ENCODE measurements around the gene PTPRK.

The PTPRK gene

DNA sequence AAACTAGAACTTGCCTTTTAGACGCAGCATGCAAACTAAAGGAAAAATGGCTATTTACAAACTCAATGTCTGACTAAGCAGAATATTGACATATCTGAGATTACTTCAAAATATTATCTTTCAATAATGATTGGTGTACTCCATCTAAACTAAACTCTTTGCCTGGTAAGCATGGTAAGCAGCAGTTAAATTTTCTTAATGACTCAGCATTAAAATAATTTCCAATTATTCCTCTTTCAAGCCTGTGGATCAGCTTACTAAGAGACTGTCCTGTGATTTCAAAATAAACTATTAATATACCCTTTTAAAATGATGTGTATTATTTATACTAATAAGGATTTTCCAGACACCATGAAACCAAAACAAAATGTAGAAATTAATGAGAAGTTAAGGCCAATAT lies 392.7 kb downstream of the PTPRK start:
- DNase-seq: no peak

DNA sequence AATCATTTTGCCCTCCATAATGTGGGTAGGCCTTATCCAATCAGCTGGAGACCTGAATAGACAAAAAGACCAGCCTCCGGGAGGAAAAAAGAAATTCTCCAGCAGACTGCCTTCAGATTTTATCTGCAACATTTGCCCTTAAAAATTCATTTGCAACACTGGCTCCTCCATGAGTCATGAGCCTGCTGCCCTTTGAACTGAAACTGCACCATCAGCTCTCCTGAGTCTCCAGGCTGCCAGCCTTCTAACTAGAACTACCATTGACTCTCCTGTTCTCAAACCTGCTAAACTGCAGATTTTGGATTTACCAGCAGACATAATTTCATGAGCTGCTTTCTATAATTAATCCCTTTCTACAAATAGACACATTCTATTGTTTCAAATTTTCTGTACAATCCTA lies 395.7 kb downstream of the PTPRK start:
- DNase-seq: no peak

DNA sequence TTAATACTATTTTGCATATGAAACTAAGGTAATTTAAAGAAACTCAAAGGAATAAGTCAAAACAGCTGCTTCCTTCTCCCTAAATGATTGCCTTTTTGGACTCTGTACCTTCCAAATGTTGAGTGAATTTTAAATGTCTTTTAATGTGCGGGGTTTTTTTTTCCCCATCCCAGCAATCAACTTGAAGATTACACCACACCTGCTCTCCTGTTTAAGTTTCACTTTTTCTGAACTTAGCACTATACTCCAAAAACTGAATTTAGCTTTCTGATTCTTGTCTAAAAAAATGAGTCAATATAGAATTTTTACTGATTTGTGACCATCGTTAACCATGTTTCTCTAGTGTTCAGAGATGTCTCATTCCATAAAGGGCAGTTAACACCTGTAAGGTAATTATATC lies 398.8 kb downstream of the PTPRK start:
- DNase-seq: no peak

DNA sequence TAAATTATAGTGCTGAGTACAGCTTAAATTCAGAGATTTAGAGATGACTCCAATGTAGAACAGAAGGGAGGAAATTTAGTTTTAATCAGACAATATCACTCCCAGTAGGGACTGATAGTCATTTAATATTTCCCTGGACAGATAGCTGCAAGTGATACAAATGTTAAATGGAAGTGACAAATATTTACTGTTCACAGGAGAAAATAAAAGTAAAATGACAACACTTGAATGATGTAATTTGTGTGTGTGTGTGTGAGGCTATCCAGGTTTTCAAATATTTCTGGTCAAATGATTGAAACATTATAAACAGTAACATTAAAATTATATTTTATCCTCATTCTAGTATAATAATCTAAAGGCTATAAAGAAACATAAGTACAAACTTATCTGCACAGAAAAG lies 399.2 kb downstream of the PTPRK start:
- no peak for DNase-seq

DNA sequence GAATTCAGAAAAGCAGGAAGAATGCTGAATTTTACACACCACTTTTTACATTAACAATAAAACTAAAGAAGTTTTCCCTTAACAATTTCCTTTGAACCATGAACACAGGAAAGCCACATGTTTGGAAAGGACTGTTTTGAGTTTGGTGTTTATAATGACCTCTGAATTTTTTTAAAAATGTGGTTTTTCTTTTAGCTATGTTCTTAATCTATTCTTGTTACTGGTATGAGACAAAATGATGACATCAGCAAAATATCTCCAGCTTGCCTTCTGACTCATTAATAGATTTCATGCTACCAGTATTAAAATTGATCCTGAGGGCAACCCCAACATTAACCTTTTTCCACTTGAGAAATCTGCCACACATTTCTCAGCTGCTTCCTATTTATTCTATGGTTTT lies 402.0 kb downstream of the PTPRK start:
- DNase-seq: no peak

DNA sequence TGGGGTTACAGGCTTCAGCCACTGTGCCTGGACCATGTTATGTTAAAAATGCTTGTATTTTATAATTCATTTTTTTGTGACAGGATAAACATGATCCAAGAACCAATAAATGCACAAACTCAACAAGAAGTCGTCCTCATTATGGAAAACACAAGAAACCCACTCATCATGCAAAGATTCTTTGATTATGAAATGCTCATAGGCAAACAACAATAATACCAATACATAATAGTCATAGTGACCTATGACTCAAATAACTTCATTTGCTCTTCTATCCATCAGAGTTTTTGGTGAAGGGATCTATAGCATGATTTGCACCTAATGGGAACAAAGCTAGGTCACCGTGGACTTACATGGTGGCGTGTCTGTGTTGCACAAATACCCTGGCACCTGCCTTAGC lies 402.5 kb downstream of the PTPRK start:
- DNase-seq: no peak

DNA sequence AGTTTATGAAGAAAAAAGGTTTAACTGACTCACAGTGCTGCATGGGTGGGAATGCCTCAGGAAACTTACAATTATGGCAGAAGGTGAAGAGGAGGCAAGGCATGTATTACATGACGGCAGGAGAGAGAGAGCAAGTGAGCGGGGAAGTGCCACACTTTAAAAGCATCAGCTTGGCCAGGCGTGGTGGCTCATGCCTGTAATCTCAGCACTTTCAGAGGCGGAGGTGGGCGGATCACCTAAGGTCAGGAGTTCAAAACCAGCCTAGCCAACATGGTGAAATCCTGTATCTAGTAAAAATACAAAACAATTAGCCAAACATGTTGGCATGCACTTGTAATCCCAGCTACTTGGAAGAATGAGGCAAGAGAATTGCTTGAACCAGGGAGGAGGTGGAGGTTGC lies 406.2 kb downstream of the PTPRK start:
- DNase-seq: no peak

DNA sequence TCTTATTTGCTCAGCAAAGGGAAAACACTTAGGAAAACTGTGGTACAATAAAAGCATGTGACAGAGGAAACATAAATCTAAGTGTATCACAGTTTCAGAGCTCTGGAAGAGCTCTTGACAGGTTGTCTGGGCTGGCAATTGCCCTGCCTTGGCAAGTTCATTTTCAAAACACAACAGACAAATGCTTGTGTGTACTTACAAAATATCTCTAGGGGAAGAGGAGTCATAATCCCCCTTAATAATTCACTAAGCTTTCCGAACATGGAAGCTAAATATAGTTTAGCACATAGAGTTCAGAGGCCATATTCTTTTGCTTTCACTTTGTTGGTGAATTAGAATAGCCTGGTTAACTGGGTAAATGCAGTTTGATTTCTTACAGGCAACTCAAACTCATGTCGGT lies 407.9 kb downstream of the PTPRK start:
- DNase-seq: no peak

DNA sequence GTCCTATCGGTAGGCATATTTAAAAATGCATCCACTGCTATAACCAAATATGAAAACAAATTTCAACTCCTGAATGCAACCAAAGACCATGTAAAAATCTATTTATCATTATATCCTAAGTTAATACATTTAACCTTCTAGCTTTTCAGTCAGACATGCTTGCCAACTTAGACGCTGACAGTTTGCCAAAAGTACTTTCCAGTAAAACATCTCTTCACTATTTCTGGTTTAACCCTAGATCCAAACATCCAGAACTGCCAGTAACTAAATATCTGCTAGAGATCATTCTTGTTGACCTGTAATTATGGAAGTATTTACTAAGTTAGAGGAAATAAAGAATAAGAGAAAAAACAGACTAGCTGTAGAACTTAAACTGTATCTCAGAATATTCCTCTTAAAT lies 409.3 kb downstream of the PTPRK start:
- DNase-seq: no peak

DNA sequence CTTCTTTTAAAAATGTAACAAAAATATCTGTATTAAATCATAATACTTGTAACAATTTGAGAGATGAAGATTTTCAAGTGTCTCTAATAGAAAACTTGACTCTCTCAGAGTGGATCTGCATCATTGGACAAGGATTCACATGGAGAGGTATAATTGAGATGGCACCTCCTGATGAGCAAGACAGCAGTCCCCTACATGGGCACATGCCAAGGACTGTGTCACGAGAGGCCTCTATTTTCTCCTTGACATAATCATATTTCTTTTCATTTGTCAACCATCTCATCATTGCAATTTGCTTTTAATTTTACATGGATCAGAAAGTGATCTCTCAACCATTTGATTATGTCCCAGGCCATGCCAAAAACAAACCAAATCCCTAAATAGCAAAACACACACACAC lies 412.7 kb downstream of the PTPRK start:
- no peak for DNase-seq

DNA sequence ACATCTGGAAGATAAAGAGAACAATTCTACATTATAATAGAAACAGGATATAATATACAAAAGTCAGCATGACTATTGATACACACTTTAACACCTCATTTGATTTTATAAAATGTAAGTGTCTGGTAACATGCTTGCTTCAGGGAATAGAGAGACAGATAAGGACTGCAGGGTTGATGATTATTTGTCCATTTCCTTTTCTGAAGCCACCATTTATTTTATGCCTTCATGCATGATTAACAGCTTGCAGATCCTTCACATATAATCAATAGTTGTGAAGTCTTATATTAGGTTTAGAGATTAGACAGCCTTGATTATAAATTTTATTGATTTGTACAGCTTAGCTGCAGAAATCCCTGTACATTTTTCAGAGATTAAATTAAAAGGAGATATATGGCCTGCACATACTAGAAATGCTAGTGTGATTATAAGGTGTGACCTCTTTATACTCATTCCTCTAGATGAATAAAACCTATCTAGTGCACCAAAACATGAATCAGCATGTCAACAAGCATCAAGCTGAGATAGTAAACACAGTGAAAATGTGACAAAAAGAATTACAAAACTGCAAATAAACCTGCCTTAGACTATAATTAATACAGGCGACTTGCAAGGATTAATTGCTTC lies 420.7 kb downstream of the PTPRK start:
- DNase-seq: no peak

DNA sequence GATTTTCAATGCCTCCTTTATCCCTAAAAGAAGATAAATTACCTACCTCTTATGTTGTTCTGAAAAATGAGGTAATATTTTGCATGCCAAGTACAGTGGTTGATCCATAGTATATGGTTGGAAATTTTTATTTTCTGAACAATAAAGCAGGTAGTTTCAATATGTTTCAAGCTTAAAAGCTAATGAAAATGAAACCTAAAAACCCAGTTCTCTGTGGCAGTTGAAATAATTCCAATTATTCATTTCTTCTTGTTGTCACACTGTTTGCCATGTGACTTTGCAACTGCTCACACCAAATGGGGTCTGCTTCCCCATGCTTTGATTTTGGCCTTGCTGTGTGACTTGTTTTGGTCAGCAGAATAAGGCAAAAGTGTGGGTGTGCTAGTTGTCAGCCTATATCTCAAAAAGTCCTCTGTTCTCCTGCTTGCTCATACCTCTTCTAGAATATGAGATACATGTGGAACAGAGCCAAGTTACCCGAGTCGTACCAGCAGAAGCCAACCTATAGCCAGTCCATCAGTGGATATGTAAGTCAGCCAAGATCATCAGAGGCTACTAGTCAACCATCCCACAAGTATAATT lies 422.3 kb downstream of the PTPRK start:
- DNase-seq: no peak

DNA sequence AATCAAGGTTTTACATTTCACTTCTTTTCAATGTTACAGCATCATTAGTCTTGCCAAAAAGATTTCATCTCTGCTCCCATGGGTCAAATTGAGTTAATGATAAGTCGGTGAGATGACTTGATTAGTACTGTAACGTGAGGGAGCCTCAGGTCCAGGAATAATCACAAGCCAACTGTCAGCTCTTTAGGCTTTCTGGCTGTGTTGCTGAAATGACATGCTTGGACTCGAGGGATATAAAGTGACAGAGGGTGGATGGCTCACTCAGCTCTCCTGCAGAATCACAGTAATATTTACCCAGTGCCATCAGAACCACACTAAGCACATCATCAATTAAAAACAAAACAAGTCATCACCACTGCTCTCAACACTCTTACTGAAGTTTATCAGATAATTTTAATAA lies 423.4 kb downstream of the PTPRK start:
- no peak for DNase-seq

DNA sequence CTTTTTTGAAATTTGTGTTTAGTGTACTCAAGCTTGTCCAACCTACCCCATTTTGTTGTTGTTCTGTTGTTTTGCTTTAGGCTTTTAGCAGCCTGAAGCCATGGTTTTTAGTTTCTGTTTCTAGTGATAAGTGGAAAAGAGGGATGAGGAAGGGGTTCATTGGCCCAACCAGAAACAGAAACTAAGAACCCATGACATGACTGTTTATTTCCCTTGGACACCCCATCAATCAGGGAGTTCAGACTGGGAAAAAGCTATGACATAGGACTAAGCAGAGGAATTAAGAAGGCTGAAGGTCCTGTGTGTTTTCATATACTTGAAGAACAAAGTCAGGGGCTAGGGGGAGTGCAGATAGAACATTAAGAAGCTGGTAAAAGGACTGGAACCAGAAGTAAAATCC lies 425.0 kb downstream of the PTPRK start:
- DNase-seq: no peak

DNA sequence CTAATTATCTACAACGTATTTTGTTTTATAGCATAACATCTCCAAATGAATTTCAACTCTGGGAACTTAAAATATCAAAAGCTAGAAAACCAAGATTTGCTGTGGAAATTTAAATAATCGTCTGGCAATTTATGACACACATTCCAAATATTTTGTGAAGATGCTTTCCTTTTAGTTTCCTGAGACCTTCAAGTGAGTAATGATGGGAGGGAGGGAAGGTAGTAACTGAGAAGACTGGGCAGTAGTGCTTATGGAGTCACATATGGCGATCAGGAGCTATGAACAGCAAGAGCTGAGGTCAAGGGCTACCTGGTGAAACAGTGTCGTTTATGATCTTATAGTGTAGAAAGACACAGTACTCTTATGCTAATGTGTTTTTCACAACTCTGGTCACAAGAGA lies 441.4 kb downstream of the PTPRK start:
- no peak for DNase-seq

DNA sequence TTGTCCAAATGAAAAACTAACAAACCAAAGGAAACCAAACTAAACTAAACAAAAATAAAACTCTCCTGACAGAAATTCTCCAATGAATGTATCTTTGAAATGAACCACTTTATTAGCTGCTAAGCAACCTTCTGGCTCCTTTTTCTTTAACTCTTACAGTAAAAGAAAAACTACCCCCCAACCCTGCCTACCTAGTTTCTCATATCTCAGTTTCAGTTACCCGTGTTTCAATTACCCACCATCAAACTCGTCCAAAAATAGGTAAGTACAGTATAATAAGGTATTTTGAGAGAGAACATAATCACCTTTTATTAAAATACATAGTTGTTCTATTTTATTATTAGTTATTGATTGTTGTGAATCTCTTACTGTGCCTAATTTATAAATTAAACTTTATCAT lies 442.1 kb downstream of the PTPRK start:
- no peak for DNase-seq

DNA sequence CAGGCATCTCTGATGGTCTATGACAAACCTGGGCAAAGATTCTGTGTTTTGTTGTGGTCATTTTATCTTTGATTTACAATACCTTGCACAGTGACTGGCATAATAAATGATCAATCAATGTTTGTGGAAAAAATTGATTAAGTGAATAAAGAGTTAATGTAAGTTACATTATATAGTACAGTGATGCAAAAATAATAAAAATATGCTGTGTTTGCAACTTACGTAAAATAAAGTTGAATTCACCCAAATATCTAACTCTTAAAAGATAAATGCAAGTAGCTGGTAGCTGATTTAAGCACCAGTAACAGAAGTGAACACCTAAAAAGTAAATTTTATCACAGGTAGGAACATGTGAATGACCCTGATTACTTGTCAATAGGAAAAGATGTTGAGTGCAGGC lies 443.6 kb downstream of the PTPRK start:
- no peak for DNase-seq

DNA sequence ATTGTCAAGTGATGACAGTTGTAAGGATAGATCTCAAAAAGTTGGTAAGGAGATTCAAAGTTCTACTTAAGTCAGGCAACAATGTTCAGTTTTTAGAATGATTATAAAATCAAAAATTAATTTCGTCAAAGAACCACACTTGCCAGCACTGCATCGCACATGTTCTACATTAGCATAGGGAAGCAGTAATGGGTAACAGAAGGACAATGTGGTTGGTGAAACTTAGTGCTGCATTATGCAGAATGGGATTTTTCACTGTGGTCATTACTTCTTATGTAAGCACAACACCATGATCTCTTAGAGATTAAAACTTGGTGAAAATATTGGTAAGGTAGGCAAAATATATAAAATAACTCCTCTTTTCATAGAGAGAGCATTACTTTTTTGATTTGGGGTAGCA lies 445.8 kb downstream of the PTPRK start:
- no peak for DNase-seq

DNA sequence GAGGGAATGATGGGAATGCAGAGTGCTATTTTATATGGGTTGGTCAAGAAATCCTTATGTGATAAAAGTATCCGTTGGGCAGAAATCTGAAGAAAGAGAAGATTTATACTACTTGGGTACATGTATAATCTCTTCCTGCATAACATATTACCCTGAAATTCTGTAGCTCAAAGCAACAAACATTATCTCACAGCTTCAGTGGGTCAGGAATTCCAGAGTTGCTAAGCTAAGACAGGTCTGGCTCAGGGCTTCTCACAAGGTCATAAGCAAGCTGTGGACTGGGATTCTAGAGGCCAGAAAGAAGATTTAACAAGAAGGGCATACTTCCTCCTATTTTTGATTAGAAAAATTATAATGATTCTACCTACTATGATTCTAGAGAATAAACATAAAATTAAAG lies 447.0 kb downstream of the PTPRK start:
- DNase-seq: no peak

DNA sequence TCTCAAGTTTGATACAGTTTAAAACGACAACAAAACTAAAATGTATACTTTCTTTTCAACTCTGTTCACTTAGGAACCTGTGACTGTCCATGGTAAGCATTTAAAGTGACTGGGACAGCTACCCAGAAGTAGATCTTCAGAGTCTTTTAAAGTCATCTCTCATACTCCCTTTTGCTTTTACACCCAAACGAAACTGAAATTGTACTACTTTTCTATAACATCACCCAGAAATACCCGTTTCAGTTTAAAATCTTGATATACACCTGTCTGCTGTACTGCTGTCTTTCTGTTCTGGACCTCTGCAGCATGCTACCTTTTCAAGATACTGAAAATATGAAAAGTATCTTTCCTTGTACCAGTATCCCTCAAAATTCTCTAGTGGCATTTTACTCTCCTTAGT lies 449.2 kb downstream of the PTPRK start:
- DNase-seq: no peak

DNA sequence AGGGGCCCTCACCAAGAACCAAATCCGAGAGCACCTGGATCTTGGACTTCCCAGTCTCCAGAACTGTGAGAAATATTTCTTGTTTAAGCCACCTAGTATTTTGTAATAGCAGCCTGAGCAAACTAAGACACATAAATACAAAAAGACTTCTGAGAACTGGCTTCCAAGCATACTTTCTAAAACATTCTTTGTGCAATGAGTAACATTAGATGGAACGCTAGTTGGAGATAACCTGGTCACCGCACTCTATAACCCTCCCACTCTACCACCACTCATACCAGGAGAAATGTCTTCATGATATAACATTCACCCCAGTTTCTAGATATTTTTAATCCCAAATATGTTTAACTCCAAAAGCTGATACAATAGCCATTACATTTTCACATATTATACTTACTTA lies 450.0 kb downstream of the PTPRK start:
- DNase-seq: no peak

DNA sequence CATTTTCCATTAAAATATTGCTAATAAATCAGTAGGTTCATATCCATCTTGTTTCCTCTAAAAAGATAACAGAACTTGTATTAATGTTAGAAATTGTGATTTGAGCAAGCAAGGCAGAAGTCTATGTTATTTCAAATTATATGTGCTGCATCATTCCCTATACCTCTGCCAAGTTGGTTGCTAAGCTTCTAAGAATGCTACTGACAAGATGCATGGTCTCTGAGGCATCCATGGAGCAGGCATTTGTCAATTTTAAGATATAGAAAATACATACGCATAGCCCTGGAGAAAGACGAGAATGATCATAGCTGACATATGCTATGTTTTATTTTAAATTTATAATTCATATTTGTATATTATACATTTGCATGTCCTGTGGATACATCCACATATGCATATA lies 451.2 kb downstream of the PTPRK start:
- DNase-seq: no peak

DNA sequence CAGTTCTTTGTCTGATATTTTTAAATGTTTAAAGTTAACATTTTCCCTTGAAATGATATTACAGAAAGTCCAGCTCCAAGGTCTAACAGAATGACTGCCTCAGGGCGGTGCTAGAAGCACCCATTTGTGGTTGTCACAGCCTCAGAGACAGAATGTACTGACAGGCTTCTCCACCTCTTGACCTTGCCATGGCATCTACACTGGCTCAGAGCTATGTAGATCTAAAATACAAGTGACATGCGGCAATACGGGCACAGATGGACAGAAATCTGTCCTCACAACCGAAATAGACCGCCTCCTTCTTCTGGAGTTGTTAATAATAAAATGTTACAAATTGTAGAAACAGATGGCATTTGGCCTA lies 452.3 kb downstream of the PTPRK start:
- DNase-seq: peak in 1 of 14 donors; percentile 3

DNA sequence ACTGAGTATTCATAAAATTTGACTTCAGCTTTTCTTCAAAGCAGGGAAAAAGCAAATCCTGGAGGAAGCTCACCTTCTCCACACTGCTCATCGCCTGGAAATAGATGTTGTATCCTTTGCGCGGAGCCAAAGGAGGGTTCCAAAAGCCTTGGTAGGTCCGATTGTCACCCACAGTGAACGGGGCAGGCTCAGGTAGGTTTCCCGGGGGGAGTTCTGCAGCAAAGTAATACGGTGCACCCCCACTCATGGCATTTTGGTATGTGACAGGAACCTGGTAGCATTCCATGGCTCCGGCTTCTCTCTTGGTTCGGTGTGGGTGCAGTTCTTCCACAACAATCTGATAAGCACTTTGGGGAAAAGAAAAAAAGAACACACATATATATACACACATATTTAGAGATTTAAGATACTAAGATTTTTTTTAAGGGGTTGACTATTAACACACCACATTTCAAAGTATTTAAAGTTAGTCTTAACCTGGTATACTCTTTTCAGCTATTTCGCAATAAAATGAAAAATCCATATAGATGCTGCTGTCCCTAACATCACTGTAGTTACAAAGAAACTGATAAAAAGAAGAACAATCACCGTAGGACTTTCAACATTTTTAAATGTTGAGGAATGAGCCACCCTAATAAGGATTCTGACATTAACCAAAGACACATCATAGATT lies 452.8 kb downstream of the PTPRK start:
- no peak for DNase-seq

DNA sequence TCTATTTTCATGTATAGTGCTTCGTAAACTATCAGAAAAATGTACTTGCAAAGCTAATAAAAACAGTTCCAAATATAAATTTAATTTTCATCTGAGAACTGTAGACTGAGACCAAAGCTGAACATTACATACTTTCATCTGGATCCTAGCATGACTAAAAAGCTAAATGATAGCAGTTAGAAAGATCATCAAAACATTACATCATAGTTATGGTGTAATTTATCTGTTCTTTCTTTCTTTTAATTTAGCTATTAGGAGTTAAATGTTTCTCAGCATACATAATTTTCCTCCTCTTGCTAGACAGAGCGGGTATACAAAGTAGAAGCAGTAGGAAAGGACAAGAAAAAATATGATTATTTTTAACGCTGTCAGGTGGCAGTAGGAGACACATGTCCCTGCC lies 455.3 kb downstream of the PTPRK start:
- no peak for DNase-seq

Data from C1 segment of cervical spinal cord (tissue), 14 donors.